ENCODE data around the gene OR52D1.

- TF ChIP-seq EP300 (IDR thresholded peaks at IDR 0.05) (no peak), POLR2A (IDR thresholded peaks at IDR 0.05) (no peak), CTCF (IDR thresholded peaks at IDR 0.05) (no peak)
Measured at GRCh38 chr11:5486421-5486820, 2.1 kb upstream of the OR52D1 start.
